GM12872 (cell line): ENCODE data around the gene SLC8A1.

ENCODE experiments used
- TF ChIP-seq, protein P1 (sequence below): IDR thresholded peaks from 3 replicates; pipeline ENCODE4 v1.5.1; 2011; ENCODE audit warnings: low read depth, mild to moderate bottlenecking, low read length, moderate library complexity; ENCODE audit not compliant: insufficient read depth

SLC8A1 gene

DNA sequence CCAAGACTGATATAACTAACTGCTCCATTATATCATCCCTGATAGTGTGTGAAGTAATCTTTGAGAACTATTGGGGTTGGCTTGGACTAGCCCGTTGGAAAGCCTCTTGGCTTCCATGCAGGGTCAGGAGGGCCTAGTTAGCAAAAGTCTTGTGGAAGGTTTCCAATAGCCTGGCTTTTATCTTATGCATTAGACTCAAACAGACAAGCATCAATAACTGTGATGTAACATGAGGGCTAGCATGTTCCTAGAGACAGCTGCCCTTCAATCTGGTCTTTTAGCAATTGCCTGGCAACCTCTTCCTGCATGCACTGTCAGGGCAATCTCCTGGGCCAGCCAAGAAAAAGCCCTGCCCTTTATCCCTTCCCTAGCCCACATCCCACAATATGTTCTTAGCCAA, 18.2 kb downstream of the SLC8A1 start:
- TF ChIP-seq, protein P1, sequence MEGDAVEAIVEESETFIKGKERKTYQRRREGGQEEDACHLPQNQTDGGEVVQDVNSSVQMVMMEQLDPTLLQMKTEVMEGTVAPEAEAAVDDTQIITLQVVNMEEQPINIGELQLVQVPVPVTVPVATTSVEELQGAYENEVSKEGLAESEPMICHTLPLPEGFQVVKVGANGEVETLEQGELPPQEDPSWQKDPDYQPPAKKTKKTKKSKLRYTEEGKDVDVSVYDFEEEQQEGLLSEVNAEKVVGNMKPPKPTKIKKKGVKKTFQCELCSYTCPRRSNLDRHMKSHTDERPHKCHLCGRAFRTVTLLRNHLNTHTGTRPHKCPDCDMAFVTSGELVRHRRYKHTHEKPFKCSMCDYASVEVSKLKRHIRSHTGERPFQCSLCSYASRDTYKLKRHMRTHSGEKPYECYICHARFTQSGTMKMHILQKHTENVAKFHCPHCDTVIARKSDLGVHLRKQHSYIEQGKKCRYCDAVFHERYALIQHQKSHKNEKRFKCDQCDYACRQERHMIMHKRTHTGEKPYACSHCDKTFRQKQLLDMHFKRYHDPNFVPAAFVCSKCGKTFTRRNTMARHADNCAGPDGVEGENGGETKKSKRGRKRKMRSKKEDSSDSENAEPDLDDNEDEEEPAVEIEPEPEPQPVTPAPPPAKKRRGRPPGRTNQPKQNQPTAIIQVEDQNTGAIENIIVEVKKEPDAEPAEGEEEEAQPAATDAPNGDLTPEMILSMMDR = no peak

DNA sequence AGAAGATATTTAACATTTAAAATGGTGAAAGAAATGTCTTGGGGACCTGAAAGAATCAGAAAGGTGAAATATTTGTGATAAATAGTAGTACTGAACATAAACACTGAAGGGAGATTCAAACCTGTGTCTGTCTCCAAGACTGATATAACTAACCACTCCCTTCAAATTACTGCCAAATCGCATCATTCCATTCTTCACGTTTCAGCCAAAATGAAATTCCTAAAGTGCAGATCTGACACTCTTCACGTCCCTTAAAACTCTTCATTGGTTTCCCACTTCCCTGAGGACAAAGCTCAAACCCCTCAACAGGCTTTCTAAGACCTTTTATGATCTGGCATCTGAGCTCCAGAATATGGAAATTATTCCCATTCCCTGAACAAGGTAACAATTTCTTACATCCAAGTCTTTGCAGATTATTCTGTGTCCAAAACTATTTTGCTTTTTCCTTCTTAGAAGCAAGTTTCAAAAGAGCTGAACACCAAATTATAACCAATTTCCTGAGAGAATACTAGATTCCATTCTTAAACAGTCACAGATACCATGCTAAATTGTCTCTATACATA, 18.9 kb downstream of the SLC8A1 start:
- TF ChIP-seq, protein P1 = no peak

DNA sequence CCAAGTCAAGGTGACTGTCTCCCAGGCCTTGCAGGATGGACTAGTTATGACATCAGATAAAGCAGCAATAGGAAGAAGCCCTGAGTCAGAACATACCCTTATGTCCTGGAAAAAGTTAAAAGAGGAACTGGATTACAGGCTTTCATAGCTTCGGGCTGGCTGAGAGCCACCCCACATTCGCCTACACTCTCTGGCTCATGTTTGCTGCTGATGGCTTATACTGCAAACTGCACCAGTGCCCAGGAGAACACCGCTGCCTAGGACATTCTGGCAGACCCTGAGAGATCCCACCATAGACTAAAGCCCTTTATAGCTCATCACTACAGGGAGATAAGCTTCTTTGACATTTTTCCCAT, 20.3 kb downstream of the SLC8A1 start:
- TF ChIP-seq, protein P1 = no peak

DNA sequence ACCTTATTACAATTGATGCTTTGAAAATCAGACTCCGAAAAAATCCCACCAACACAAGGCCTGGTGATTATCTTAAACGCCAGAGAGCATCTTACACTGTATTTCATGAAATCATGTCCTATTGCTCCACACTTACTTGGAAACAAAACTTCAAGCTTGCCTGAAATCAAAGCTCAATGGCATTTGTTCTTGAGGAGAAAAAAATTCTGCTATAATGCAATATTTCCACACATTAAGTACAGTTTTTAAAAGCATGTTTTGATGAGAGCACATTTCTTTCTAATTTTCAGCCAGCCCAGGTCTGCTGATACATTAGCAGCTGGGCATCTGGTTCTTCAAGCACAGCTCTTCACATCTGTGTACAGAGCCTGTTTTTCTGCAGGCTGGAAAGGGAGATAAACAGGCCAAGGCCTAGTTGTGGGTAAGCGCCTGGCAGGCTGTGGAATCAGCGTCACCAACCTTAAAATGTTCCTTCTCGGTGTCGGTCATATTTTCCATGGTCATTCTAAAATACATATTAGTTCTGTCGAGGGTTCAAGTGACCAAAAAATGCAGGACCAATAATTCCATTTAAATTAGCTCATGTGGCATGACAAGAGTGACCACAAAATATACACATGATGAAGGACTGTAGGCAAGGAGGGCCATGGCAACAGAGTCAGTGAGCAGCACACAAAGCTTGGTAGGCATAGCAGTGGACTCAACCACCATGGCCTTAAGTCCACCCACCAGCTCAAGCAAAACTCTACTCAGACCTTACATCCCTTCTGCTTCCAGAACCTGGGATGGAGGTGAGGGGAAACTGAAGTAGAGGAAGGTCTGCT, 20.9 kb downstream of the SLC8A1 start:
- TF ChIP-seq, protein P1 = no peak

DNA sequence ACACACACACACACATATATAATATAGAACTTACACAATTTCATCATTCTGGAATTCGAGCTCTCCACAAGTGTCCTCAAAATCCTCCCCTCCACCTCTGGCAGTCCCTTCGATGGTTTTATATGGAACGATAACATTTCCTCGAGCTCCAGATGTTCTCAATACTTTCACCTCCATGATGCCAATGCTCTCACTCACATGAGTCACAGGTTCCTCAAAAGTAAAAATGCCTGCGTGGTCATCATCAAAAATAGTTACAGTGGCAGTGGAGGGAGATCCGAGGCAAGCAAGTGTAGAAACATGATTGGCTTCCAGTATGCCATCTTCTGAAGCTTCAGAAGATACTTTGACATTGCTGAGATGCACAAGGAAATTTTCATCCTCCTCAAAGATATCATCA, 23.5 kb downstream of the SLC8A1 start:
- TF ChIP-seq, protein P1 = no peak

DNA sequence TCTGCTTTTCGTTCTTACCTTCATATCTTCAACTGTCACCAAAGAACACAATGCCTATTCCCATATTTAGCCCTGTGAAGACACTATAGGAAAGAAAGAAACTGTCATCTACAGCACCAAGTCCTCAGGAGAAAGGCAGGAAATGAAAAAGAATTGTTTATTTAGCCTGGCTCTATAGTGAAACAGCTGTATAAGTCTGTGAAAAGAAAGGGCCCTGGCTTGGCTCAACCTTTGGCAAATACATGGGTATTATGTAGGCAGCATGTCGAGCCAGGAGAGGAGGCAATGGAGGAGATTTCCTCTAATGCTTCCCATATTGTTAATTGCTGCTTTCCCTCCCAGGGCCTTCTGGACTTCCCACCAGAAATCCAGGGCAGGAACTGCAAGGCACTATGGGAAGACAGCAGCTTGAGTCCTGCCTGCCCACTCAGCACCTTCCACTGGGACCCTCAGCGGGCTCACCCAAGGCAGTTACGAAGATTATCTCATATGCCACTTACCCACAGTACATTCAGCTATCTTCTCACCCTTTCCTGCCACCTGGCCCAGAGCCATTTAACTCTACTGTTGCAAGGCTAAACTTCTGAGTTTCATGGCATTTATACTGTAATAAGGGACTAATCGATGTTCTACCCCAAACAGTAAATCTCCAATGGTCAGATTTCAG, 30.1 kb downstream of the SLC8A1 start:
- TF ChIP-seq, protein P1 = no peak

DNA sequence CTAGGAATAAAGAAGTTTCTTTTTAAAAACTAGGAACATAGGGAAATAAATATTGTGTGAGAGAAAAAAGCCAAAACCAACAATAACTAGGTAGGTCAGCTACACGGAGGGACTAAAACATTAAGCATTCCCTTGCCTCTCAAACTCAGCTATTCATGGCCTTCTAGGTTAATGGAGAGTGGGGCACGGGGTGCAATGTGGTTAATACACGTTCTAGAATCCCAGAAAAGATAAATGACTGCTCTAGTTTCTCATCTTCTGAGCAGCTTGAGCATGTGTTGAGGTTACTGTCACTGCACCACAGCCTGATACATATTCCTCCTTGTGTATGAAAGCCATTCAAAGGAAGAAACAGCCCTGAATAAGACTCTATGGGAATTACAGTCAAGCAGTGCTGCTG, 31.4 kb downstream of the SLC8A1 start:
- TF ChIP-seq, protein P1 = no peak
